ENCODE data around the gene SLC7A8.

Gene SLC7A8

GRCh38 chr14:23174296-23175184 lies 8.9 kb downstream of the SLC7A8 start:
- in situ Hi-C loops (cut with MboI; ENCODE audit: low sequenced_read_pairs), result no loop called here
- H3K4me1 ChIP-seq, result peaks cover 18% of the 10 kb centered on the region
- no peaks in the 10 kb centered on the region for H3K36me3 ChIP-seq (replicated peaks)
- no peak overlapping the region for H3K4me3 ChIP-seq
- H3K27me3 ChIP-seq (ENCODE audit: low read depth), result peaks cover 3% of the 10 kb centered on the region; the same call in 1 of the 2 replicates
- no peak for DNase-seq (ENCODE audit: low spot score in 2 of 2)
- H3K9me3 ChIP-seq, result no peaks in the 10 kb centered on the region

- no peak for DNase-seq (ENCODE audit: low spot score in 2 of 2)
- peaks cover 18% of the 10 kb centered on the region for H3K4me1 ChIP-seq
- no peaks in the 10 kb centered on the region; the same call in 1 of the 2 replicates for H3K27me3 ChIP-seq (ENCODE audit: low read depth)
- no peaks in the 10 kb centered on the region for H3K9me3 ChIP-seq
- H3K4me3 ChIP-seq, result no peak overlapping the region
- H3K36me3 ChIP-seq (replicated peaks), result no peaks in the 10 kb centered on the region
- in situ Hi-C loops (cut with MboI; ENCODE audit: low sequenced_read_pairs), result no loop called here
Observed at GRCh38 chr14:23173796-23174195, 9.7 kb downstream of the SLC7A8 start.

GRCh38 chr14:23173031-23173430 lies 10.4 kb downstream of the SLC7A8 start:
- DNase-seq (ENCODE audit: low spot score in 2 of 2), result no peak

GRCh38 chr14:23172574-23172973 lies 10.9 kb downstream of the SLC7A8 start:
- in situ Hi-C loops (cut with MboI; ENCODE audit: low sequenced_read_pairs), result no loop called here
- no peaks in the 10 kb centered on the region for H3K36me3 ChIP-seq (replicated peaks)
- no peaks in the 10 kb centered on the region for H3K9me3 ChIP-seq
- H3K4me1 ChIP-seq, result peaks cover 19% of the 10 kb centered on the region
- no peak overlapping the region for H3K4me3 ChIP-seq
- no peaks in the 10 kb centered on the region for H3K27me3 ChIP-seq (ENCODE audit: low read depth)
- no peak for DNase-seq (ENCODE audit: low spot score in 2 of 2)

More at GRCh38 chr14:23173031-23173430, 10.4 kb downstream of the SLC7A8 start:
- Histone ChIP-seq H3K36me3 (replicated peaks) (no peaks in the 10 kb centered on the region), H3K4me1 (peaks cover 18% of the 10 kb centered on the region), H3K9me3 (no peaks in the 10 kb centered on the region), H3K27me3 (ENCODE audit: low read depth) (no peaks in the 10 kb centered on the region), H3K4me3 (no peak overlapping the region)
- in situ Hi-C loops (cut with MboI; ENCODE audit: low sequenced_read_pairs), result no loop called here

- Histone ChIP-seq H3K36me3 (replicated peaks) (no peaks in the 10 kb centered on the region), H3K4me3 (no peak overlapping the region), H3K9me3 (no peaks in the 10 kb centered on the region), H3K4me1 (peaks cover 21% of the 10 kb centered on the region), H3K27me3 (ENCODE audit: low read depth) (no peaks in the 10 kb centered on the region)
- in situ Hi-C loops (cut with MboI; ENCODE audit: low sequenced_read_pairs), result no loop called here
- DNase-seq (ENCODE audit: low spot score in 2 of 2), result no peak
Observed at GRCh38 chr14:23172096-23172495, 11.4 kb downstream of the SLC7A8 start.

GRCh38 chr14:23171222-23171975 lies 12.1 kb downstream of the SLC7A8 start:
- H3K4me1 ChIP-seq, result peaks cover 23% of the 10 kb centered on the region
- no peaks in the 10 kb centered on the region for H3K27me3 ChIP-seq (ENCODE audit: low read depth)
- no peak overlapping the region for H3K4me3 ChIP-seq
- in situ Hi-C loops (cut with MboI; ENCODE audit: low sequenced_read_pairs), result no loop called here
- H3K36me3 ChIP-seq (replicated peaks), result no peaks in the 10 kb centered on the region
- DNase-seq (ENCODE audit: low spot score in 2 of 2), result no peak
- no peaks in the 10 kb centered on the region for H3K9me3 ChIP-seq

GRCh38 chr14:23169622-23170021 lies 13.8 kb downstream of the SLC7A8 start:
- no peak overlapping the region for H3K4me3 ChIP-seq
- peaks cover 12% of the 10 kb centered on the region for H3K4me1 ChIP-seq
- H3K36me3 ChIP-seq (replicated peaks), result no peaks in the 10 kb centered on the region
- in situ Hi-C loops (cut with MboI; ENCODE audit: low sequenced_read_pairs), result no loop called here
- no peaks in the 10 kb centered on the region for H3K27me3 ChIP-seq (ENCODE audit: low read depth)
- H3K9me3 ChIP-seq, result no peaks in the 10 kb centered on the region
- DNase-seq (ENCODE audit: low spot score in 2 of 2), result no peak

- no peak for DNase-seq (ENCODE audit: low spot score in 2 of 2)
- Histone ChIP-seq H3K4me1 (peaks cover 10% of the 10 kb centered on the region), H3K36me3 (replicated peaks) (no peaks in the 10 kb centered on the region), H3K4me3 (no peak overlapping the region), H3K27me3 (ENCODE audit: low read depth) (no peaks in the 10 kb centered on the region), H3K9me3 (no peaks in the 10 kb centered on the region)
- in situ Hi-C loops (cut with MboI; ENCODE audit: low sequenced_read_pairs), result no loop called here
Observed at GRCh38 chr14:23168246-23168645, 15.2 kb downstream of the SLC7A8 start.

- no peak overlapping the region for H3K4me3 ChIP-seq
- in situ Hi-C loops (cut with MboI; ENCODE audit: low sequenced_read_pairs), result no loop called here
- DNase-seq (ENCODE audit: low spot score in 2 of 2), result peak; percentile 28
- peaks cover 10% of the 10 kb centered on the region for H3K4me1 ChIP-seq
- no peaks in the 10 kb centered on the region for H3K36me3 ChIP-seq (replicated peaks)
- H3K9me3 ChIP-seq, result no peaks in the 10 kb centered on the region
- H3K27me3 ChIP-seq (ENCODE audit: low read depth), result no peaks in the 10 kb centered on the region
Observed at GRCh38 chr14:23167116-23167847, 16.2 kb downstream of the SLC7A8 start.

GRCh38 chr14:23164949-23165348 lies 18.5 kb downstream of the SLC7A8 start:
- Histone ChIP-seq H3K4me3 (no peak overlapping the region), H3K4me1 (peaks cover 18% of the 10 kb centered on the region), H3K27me3 (ENCODE audit: low read depth) (no peaks in the 10 kb centered on the region), H3K36me3 (replicated peaks) (no peaks in the 10 kb centered on the region), H3K9me3 (no peaks in the 10 kb centered on the region)
- DNase-seq (ENCODE audit: low spot score in 2 of 2), result no peak
- in situ Hi-C loops (cut with MboI; ENCODE audit: low sequenced_read_pairs), result no loop called here

- no peaks in the 10 kb centered on the region for H3K36me3 ChIP-seq (replicated peaks)
- no peaks in the 10 kb centered on the region for H3K9me3 ChIP-seq
- DNase-seq (ENCODE audit: low spot score in 2 of 2), result no peak
- H3K4me3 ChIP-seq, result no peak overlapping the region
- H3K27me3 ChIP-seq (ENCODE audit: low read depth), result no peaks in the 10 kb centered on the region
- in situ Hi-C loops (cut with MboI; ENCODE audit: low sequenced_read_pairs), result no loop called here
- peaks cover 22% of the 10 kb centered on the region for H3K4me1 ChIP-seq
Observed at GRCh38 chr14:23164250-23164649, 19.2 kb downstream of the SLC7A8 start.

- DNase-seq (ENCODE audit: low spot score in 2 of 2), result no peak
- Histone ChIP-seq H3K4me1 (peaks cover 26% of the 10 kb centered on the region), H3K27me3 (ENCODE audit: low read depth) (no peaks in the 10 kb centered on the region), H3K36me3 (replicated peaks) (no peaks in the 10 kb centered on the region), H3K4me3 (no peak overlapping the region), H3K9me3 (no peaks in the 10 kb centered on the region)
- in situ Hi-C loops (cut with MboI; ENCODE audit: low sequenced_read_pairs), result no loop called here
Observed at GRCh38 chr14:23163830-23164229, 19.6 kb downstream of the SLC7A8 start.

- no peak overlapping the region for H3K4me3 ChIP-seq
- no peaks in the 10 kb centered on the region for H3K27me3 ChIP-seq (ENCODE audit: low read depth)
- DNase-seq (ENCODE audit: low spot score in 2 of 2), result no peak
- no peaks in the 10 kb centered on the region for H3K36me3 ChIP-seq (replicated peaks)
- peaks cover 29% of the 10 kb centered on the region for H3K4me1 ChIP-seq
- in situ Hi-C loops (cut with MboI; ENCODE audit: low sequenced_read_pairs), result no loop called here
- no peaks in the 10 kb centered on the region for H3K9me3 ChIP-seq
Observed at GRCh38 chr14:23162800-23163199, 20.7 kb downstream of the SLC7A8 start.

All from HAP-1 (cell line).